Fibroblast of peridontal ligament (primary cell): ENCODE measurements around the gene BAIAP2L1.
A peak's percentile ranks its signal among the peaks of the same experiment; 100 is the strongest.

Source experiments
- DNase-seq: peaks from one replicate; pipeline ENCODE4 v3.0.0-alpha.2; 2010; ENCODE audit errors: extremely low read depth

BAIAP2L1 gene

GRCh38 chr7:98276241-98276761, 124.6 kb downstream of the BAIAP2L1 start:
- DNase-seq: peak; percentile 70

GRCh38 chr7:98267303-98267702, 133.6 kb downstream of the BAIAP2L1 start:
- DNase-seq: no peak

GRCh38 chr7:98266840-98267239, 134.1 kb downstream of the BAIAP2L1 start:
- DNase-seq: peak; percentile 53

- DNase-seq: no peak
Observed at GRCh38 chr7:98265841-98266271, 135.0 kb downstream of the BAIAP2L1 start.

GRCh38 chr7:98257701-98258100, 143.2 kb downstream of the BAIAP2L1 start:
- no peak for DNase-seq

- DNase-seq: no peak
Observed at GRCh38 chr7:98256431-98256830, 144.5 kb downstream of the BAIAP2L1 start.

- no peak for DNase-seq
Observed at GRCh38 chr7:98254951-98255610, 145.8 kb downstream of the BAIAP2L1 start.

GRCh38 chr7:98254516-98254915, 146.4 kb downstream of the BAIAP2L1 start:
- DNase-seq: no peak

GRCh38 chr7:98252425-98253054, 148.3 kb downstream of the BAIAP2L1 start:
- DNase-seq: peak; percentile 14

- DNase-seq: peak; percentile 82
Observed at GRCh38 chr7:98251601-98252424, 149.1 kb downstream of the BAIAP2L1 start, which contains the start of gene TECPR1. Gene TECPR1, minus strand, starts transcription at chr7:98252232. Its CDS starts 6,086 bp downstream, at chr7:98246146.

GRCh38 chr7:98251231-98251600, 149.7 kb downstream of the BAIAP2L1 start:
- no peak for DNase-seq

GRCh38 chr7:98250789-98251188, 150.1 kb downstream of the BAIAP2L1 start:
- no peak for DNase-seq

GRCh38 chr7:98249106-98249505, 151.8 kb downstream of the BAIAP2L1 start:
- DNase-seq: no peak

- no peak for DNase-seq
Observed at GRCh38 chr7:98248156-98248555, 152.7 kb downstream of the BAIAP2L1 start.

GRCh38 chr7:98244871-98245270, 156.0 kb downstream of the BAIAP2L1 start:
- no peak for DNase-seq

GRCh38 chr7:98242934-98243333, 158.0 kb downstream of the BAIAP2L1 start:
- DNase-seq: no peak

- no peak for DNase-seq
Observed at GRCh38 chr7:98242342-98242741, 158.5 kb downstream of the BAIAP2L1 start.

- DNase-seq: no peak
Observed at GRCh38 chr7:98241674-98242241, 159.1 kb downstream of the BAIAP2L1 start.
